Panc1 (cell line): Measurements from ENCODE around the gene MAPK10. TPM values are rescaled to one million over a fixed set of nuclear protein-coding genes. Genes with fewer than 3 reads are reported as not detected.

Experiments
- ATAC-seq: fragments of 200-7000 bp; cut with Tn5 transposase; 2 replicates; pipeline ENCODE4 v1.9.1; 2020; ENCODE audit warnings: mild to moderate bottlenecking, moderate library complexity
- BruUV-seq: library from RNA; stranded (reverse); fragments of 400-500 nt; replicated peaks from 2 replicates; lab custom pipeline; 2021; lab: Mats Ljungman, UMichigan
- CTCF ChIA-PET: fragments of 300-600 bp; sonication (Branson Sonifier 250); formaldehyde crosslinking; loops from one replicate; lab custom pipeline; 2022; ENCODE audit warnings: antibody characterized with exemption; lab: Charles Lee
- POLR2A ChIA-PET: fragments of 300-600 bp; sonication (Branson Sonifier 250); formaldehyde crosslinking; loops from one replicate; lab custom pipeline; 2022; ENCODE audit warnings: antibody characterized with exemption; lab: Charles Lee
- DNase-seq: peaks from one replicate; pipeline ENCODE4 v3.0.0-alpha.2; 2010; ENCODE audit warnings: low read depth, low spot score
- H3K27ac ChIP-seq: 2 replicates; pipeline ENCODE4 v1.5.1; 2011; ENCODE audit warnings: mild to moderate bottlenecking, low read length, inconsistent platforms
- H3K27me3 ChIP-seq: fragments of 200-500 bp; sonication (Bioruptor generic); 2 replicates; pipeline ENCODE4 v1.6.0; 2014; ENCODE audit warnings: low read length, inconsistent platforms; ENCODE audit not compliant: control insufficient read depth, insufficient read depth
- H3K36me3 ChIP-seq: fragments of 200-500 bp; sonication (Bioruptor generic); 2 replicates; pipeline ENCODE4 v1.5.1; 2014; ENCODE audit warnings: inconsistent platforms, mild to moderate bottlenecking, low read length, moderate library complexity; ENCODE audit not compliant: control insufficient read depth, insufficient read depth
- H3K4me1 ChIP-seq: 2 replicates; pipeline ENCODE4 v1.5.1; 2011; ENCODE audit warnings: inconsistent platforms, mild to moderate bottlenecking, low read length, moderate library complexity; ENCODE audit not compliant: control insufficient read depth, insufficient read depth
- H3K4me3 ChIP-seq, 2 experiments: 2 replicates each; pipeline ENCODE4 v1.5.1; 2011 to 2012; ENCODE audit warnings: low read depth in 2 of 2, low read length in 2 of 2, mild to moderate bottlenecking in 2 of 2, inconsistent platforms in 1 of 2, moderate library complexity in 1 of 2
- H3K9me3 ChIP-seq: fragments of 200-500 bp; sonication (Bioruptor generic); 2 replicates; pipeline ENCODE4 v1.5.1; 2014; ENCODE audit warnings: low read depth, mild to moderate bottlenecking, inconsistent platforms, low read length, moderate library complexity; ENCODE audit not compliant: control insufficient read depth, insufficient read depth
- POLR2AphosphoS5 ChIP-seq: IDR thresholded peaks from 2 replicates; pipeline ENCODE4 v1.6.1; 2012; ENCODE audit warnings: mild to moderate bottlenecking, low read depth, low read length, moderate library complexity
- REST ChIP-seq, 2 experiments: IDR thresholded peaks; 2 replicates each; pipeline ENCODE4 v1.6.1; 2011 to 2012; ENCODE audit warnings: low read depth in 2 of 2, control low read depth in 1 of 2, low read length in 1 of 2, mild to moderate bottlenecking in 1 of 2, moderate library complexity in 1 of 2; ENCODE audit not compliant: insufficient read depth in 1 of 2
- SIN3A ChIP-seq: IDR thresholded peaks from 2 replicates; pipeline ENCODE4 v1.6.1; 2012; ENCODE audit warnings: low read depth, mild to moderate bottlenecking, low read length, moderate library complexity, borderline replicate concordance; ENCODE audit not compliant: insufficient read depth
- TCF7L2 ChIP-seq: IDR thresholded peaks from 2 replicates; pipeline ENCODE4 v1.6.1; 2011; ENCODE audit warnings: mild to moderate bottlenecking, low read depth, low read length, inconsistent platforms
- in situ Hi-C: cut with HindIII; loops from 2 replicates; pipeline ENCODE4 v1.10.0; 2016; ENCODE audit warnings: low sequenced_read_pairs, low pct_unique_long_range_greater_than_20kb
- intact Hi-C: fragments of 100-400 bp; cut with micrococcal nuclease; formaldehyde crosslinking; loops from one replicate; pipeline ENCODE4 v1.10.0; 2022; ENCODE audit not compliant: unreplicated experiment
- total RNA-seq: library from RNA; stranded (reverse); gene quantifications from one replicate; pipeline ENCODE4 v1.2.1, GENCODE V29; 2021; ENCODE audit not compliant: unreplicated experiment
- TF ChIP-seq, protein P1 (sequence below): fragments of 450-650 bp; IDR thresholded peaks from 2 replicates; pipeline ENCODE4 v1.5.1; 2017; ENCODE audit warnings: mild to moderate bottlenecking

The MAPK10 gene
- total RNA-seq, 1 experiment from 2014 or later, result 0.85 TPM

DNA sequence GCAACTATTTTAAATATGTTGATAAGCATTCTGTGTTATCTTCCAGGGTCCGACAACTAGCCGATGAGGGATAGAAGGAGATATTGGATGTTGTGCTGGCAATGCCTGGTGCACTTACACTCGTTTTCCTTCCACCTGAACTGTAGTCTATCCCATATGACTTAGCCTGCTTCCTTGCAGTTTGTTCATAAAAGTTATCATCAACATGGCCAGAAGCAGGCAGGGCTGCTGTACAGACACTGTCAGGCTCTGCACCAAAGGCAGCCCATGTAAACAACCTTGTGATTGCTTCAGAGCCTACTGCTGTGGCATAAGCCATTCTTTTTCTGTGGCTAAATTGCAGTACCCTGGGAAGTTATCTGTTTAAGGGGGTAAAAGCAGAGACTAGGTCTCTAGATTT lies 1.6 kb downstream of the MAPK10 start:
- Histone ChIP-seq H3K27ac (no peak overlapping the region), H3K4me1 (no peaks in the 10 kb centered on the region), H3K4me3 (peak overlapping the region in 1 of 2 experiments; percentile 31; a peak in 1 of 4 replicates), H3K36me3 (no peaks in the 10 kb centered on the region), H3K27me3 (no peaks in the 10 kb centered on the region), H3K9me3 (no peaks in the 10 kb centered on the region)
- TF ChIP-seq SIN3A, result no peak
- no peak for TF ChIP-seq REST (IDR thresholded peaks at IDR 0.05; ENCODE audit: insufficient read depth in 1 of 2, low read depth in 2 of 2, low read length in 1 of 2)
- no peak for TF ChIP-seq TCF7L2
- no peak for TF ChIP-seq POLR2AphosphoS5
- TF ChIP-seq, protein P1, sequence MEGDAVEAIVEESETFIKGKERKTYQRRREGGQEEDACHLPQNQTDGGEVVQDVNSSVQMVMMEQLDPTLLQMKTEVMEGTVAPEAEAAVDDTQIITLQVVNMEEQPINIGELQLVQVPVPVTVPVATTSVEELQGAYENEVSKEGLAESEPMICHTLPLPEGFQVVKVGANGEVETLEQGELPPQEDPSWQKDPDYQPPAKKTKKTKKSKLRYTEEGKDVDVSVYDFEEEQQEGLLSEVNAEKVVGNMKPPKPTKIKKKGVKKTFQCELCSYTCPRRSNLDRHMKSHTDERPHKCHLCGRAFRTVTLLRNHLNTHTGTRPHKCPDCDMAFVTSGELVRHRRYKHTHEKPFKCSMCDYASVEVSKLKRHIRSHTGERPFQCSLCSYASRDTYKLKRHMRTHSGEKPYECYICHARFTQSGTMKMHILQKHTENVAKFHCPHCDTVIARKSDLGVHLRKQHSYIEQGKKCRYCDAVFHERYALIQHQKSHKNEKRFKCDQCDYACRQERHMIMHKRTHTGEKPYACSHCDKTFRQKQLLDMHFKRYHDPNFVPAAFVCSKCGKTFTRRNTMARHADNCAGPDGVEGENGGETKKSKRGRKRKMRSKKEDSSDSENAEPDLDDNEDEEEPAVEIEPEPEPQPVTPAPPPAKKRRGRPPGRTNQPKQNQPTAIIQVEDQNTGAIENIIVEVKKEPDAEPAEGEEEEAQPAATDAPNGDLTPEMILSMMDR, result no peak
- DNase-seq (no peak), ATAC-seq (no peak)
- CTCF ChIA-PET, result no interaction called here
- intact Hi-C loops, result no loop called here
- in situ Hi-C loops, result no loop called here
- BruUV-seq, result no TSS peak
- POLR2A ChIA-PET, result no interaction called here

GRCh38 chr4:86357608-86358007 lies 2.2 kb downstream of the MAPK10 start:
- ChIA-PET CTCF (no interaction called here), POLR2A (no interaction called here)
- no peaks in the 10 kb centered on the region for H3K9me3 ChIP-seq
- ATAC-seq (no peak), DNase-seq (no peak)
- in situ Hi-C loops, result no loop called here
- H3K4me3 ChIP-seq, result no peak overlapping the region; a peak in 1 of 4 replicates
- H3K27ac ChIP-seq, result no peak overlapping the region
- H3K27me3 ChIP-seq, result no peaks in the 10 kb centered on the region
- intact Hi-C loops, result no loop called here
- BruUV-seq, result no TSS peak
- no peaks in the 10 kb centered on the region for H3K36me3 ChIP-seq
- no peak for TF ChIP-seq REST (IDR thresholded peaks at IDR 0.05; ENCODE audit: insufficient read depth in 1 of 2, low read depth in 2 of 2, low read length in 1 of 2)
- no peak for TF ChIP-seq SIN3A
- no peak for TF ChIP-seq POLR2AphosphoS5
- TF ChIP-seq, protein P1, result no peak
- no peak for TF ChIP-seq TCF7L2
- no peaks in the 10 kb centered on the region for H3K4me1 ChIP-seq
